Measurements from ENCODE around the gene GIPC2.

The GIPC2 gene

DNA sequence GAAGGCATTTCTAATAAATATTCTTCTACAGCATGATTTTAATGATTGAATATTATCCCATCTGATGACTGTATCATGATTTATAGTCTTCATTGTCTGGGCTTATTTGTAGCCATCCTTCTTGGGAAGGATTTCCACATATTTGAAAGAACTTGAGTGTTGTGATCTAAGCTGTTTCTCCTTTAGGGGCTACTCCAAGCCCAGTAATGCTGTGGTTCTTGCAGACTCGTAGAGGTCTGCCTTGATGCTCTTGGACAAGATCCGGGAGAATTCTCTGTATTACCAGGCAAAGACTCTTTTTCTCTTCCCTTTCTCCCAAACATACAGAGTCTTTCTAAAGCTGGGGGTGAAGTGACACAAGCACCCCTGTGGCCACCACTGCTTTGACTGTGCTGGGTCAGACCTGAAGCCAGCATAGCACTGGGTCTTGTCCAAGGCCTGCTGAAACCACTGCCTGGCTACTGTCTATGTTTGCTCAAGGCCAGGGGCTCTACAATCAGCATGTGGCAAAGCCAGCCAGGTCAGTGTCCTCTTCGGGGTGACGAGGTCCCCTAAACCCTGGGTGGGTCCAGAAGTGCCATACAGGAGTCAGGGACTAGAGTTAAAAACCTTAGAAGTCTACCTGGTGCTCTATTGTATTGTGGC is 107.4 kb downstream of the GIPC2 start:
- no peak for DNase-seq

DNA sequence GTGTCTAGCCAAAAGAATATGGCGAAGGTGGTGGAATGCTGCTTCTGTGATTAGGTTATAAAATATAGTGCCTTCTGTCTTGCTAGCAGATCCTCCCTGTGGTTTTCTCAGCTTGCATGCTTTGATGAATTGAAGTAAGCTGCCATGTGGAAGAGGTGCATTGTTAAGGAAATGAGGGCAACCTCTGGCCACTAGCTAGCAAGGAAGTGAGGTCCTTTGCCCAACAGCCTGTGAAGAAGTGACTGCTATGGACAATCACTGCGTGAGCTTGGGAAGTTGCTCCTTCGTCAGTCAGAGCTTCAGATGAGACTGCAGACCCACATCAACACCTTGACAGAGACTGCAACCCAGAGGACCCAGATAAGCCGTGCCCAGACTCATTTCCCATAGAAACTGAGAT is 109.4 kb downstream of the GIPC2 start:
- DNase-seq = peak; percentile 5

DNA sequence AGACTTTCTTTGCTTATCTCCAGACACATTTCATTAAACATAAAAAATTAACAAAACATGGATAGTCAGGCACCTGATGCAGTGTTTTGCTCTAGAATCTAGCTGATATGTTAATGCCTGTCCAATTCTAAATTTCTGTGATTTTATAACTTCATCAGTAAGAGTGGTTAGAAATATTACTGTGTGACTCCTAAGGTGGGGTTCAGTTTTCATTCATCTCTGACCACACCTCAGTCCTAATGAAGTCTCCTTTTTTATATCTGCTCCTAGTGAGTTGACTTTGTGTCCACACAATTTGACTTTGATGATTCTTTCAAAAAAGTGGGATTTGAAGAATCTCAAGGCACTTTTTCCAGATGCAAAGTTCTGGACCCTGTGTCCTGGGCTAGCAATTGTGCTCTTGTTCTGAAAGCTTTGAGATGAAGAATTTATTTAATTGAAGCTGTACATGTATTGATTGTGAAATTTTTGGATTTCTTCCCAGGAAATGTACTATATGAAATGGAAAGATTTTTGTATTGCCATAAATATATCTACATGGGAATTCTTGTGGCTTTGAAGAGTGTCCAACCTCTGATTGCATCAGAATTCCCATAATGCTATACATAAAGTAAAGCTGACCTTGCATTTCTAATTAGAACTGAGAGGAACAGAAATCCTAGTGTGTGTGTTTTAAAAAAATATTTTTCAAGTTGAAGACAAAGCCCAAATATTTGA is 111.2 kb downstream of the GIPC2 start:
- peak; percentile 56 for DNase-seq

DNA sequence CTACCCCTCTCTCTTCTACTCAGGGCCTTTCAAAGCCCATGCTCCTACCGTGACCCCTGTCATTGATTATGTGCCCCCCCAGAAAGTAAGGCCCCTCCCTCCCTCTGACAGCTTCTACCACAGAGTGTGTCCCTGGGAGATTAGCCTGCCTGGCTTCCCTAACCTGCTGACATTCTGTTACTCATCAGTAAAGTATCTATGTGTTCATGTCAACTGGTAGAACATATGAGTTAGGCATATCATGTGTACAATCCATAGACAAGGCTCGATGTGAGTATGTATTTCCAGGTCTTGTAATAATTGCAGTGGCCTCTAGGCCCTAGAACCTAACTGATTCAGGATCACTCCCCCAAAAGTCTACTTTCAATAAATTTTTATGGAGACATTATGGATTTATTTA is 120.0 kb downstream of the GIPC2 start:
- peak; percentile 47 for DNase-seq

DNA sequence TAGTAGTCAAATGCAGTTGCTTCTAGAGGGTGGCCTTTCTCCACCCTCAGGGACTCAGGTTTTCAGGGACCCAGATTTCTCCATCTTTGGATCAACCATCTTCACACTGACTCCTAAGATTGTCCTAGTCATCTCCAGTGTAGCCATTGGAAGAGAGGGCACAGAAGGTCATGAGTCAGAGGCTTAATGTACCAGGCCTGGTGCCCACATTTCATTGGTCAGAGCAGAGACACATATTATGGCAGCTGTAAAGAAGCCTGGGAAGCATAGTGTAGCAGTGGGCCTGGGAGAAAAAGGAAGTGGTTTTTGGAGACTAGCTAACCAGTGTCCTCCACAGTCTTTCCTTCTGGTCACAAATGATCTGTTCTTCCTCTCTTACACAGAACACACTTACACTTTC is 122.5 kb downstream of the GIPC2 start:
- DNase-seq = no peak

DNA sequence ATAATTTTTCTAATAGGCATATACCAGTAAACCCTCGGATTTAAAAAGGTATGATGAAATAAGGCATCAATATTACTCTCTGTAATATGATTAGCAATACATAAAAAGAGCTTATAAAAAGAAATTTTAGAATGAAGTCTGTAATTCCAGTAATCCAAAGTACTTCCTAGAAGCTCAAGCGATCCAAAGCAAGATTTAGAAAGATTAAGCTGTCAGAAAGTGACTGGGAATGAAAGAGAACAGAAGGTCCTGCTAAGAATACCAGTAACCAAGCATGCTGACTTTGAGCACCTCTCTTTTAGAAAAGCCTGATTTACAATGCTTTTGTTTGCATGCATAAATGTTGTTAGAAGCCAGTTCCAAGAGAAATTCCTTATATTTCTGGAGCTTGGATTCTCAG is 125.1 kb downstream of the GIPC2 start:
- DNase-seq = no peak

DNA sequence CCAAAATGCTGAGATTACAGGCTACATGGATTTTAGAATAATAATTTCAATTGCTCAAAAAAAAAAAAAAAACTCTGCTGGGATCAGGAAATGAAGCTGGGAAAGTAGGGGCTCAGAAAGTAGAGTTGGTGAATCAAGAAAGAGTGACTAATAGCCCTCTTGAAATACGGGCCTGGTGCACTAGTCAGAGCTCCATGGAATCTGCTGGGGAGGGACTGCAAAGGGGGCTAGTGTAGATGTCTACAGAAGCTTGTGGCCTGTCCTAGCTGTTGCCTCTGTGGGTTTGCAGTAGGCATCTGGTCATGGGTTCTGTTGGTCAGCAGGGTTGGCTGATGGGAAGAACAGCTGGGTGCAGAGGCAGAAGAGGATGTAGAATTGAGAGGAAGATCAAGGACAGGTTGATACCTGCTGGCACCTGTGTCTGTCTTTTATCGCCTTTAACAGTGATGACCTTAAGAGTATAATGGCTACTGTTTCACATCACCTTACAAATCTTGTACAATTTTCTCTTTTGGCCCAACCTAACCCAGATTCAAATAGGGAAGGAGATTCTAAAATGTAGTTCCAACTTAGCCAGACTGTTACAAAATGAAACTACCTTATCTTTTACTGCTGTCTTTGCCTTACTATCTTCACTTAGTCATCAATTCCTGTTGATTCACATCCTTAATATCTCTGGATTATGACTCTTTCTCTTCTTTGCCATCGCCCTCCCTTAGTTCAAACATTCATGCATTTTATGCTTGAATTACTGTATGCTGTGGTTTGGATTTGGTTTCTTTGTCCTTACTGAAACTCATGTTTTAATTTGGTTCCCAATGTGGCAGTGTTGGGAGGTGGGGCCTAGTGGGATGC is 126.2 kb downstream of the GIPC2 start:
- DNase-seq = peak; percentile 83

DNA sequence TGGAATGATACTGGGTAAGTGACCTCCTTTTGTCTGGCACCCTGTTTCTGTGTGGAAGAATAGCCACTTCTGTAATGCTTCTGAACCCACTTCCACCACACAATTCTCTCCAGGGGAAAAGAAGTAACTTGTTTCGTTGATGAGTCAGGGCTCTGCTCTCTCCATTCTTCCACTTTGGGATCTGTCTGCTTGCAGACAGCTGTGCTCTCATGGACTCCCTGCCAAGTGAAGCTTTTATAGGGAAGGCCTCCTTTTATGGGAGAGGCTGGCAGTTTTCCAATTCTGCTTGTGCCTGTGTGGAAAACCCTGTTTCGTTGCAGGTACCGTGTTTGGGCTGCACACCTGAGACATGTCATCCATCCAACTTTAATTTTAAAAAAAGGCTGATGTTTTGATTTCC is 130.7 kb downstream of the GIPC2 start:
- DNase-seq = peak; percentile 70

DNA sequence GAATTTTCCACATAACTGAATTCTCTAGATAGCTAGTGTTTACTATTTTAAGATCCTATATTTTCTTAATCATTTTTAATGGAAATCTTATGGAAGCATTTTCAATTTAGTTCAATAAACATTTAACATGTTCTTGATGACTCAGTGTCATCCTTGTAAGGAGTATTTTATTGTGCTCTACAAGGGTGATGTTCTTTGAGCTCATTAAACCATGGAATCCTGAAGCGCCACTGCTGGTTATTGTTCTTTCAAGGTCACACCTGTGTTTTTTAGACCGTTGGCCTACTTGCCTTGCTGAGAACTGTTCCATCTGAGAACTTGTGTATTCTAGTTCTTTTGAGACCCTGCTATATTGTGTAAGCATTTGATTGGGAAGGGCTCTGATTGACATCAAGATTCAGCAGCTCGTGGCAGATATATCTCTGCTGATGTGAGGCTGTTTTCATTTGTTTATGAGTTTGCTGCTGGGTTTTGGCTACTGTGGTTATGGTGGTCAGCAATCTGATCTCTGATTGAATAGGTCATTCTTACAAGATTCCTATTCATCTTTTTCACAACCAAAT is 132.0 kb downstream of the GIPC2 start:
- no peak for DNase-seq

DNA sequence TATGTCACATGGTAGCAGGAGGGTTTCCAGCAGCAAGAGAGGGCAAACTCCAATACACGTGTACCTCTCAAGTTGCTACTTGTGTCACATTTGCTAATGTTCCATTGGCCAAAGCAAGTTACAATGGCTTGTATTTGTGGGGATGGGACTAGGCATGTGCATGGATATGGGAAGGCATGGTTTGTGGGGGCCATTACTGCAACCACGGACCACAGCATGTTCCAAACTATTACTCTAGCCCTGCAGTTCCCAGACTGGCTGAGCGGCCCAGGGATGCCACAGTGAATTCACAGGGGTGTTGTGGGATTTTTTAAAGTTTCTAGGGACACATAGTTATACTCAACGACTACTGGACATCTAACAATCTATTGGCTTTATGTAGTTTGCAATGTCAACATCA is 133.1 kb downstream of the GIPC2 start:
- no peak for DNase-seq

DNA sequence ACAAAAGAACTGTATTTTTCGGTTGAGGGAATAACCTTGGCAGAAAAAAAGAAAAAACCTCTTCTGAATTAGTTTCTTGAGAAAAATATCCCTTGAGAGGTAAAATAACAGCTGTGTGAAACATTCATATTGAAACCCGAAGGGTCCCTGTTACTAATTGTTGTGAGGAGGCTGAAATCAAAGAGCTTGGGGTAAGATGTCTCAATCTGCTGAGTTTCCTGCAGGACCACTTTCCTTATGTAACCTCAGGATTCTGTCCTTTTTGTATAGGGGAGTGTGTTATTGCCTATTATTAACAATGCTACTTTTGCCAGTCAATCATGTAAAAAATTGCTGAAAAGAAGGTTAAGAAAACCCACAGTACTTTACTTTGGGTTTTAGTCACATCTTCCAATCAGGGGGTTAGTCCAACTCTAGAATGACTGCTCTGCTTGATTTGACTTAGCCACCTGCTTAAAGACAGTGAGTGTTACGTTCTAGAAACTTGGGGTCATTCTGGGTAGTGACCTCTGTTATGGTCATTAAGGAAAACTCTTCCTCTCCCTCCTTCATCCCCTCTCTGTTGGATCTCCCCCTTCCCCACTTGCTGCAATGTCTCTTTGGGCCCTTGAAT is 138.8 kb downstream of the GIPC2 start:
- DNase-seq = no peak

Data from NCI-H226 (cell line).